GM21367 (cell line): Measurements from ENCODE around the gene AJM1.
"Not testable (repeated sequence)": the region's sequence is repeated elsewhere in the genome, so short reads cannot be mapped to it uniquely, and the experiment has no call there.

Experiments used
- ATAC-seq: cut with Tn5 transposase; IDR thresholded peaks from one replicate; pipeline ENCODE4 v1.9.1; 2021; ENCODE audit not compliant: unreplicated experiment

The AJM1 gene

DNA sequence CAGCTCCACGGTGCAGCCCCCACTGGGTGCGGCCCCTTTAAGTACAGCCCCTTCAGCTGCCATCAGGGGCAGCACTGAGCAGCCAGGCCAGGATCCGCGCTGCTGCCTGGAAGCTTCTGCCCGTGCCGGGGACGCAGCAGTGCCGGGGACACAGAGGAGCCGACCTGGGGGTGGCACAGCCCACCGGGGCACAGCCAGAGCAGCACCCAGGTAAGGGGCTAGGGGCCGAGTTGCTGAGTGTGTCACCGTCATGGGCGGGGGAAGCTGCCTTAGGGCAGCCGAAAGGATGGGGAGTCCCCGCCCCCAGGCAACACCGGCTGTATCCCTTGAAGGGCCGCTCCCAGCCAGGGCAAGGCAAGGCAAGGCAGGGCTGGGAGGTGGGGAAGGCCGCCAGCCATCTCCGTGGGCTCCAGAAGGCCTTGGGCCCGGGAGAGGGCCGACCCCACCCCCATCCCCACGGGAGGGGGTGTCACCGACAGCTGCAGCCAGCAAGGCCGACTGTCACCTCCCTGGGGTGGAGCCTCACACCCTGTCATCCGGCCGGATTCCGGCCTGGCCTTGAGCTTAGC, at the start of gene AJM1:
Gene AJM1, plus strand, starts transcription at position 99 of the 569 bp plus-strand sequence. CDS start 1,937 bp downstream, outside the sequence.
- peak; percentile 55 for ATAC-seq

DNA sequence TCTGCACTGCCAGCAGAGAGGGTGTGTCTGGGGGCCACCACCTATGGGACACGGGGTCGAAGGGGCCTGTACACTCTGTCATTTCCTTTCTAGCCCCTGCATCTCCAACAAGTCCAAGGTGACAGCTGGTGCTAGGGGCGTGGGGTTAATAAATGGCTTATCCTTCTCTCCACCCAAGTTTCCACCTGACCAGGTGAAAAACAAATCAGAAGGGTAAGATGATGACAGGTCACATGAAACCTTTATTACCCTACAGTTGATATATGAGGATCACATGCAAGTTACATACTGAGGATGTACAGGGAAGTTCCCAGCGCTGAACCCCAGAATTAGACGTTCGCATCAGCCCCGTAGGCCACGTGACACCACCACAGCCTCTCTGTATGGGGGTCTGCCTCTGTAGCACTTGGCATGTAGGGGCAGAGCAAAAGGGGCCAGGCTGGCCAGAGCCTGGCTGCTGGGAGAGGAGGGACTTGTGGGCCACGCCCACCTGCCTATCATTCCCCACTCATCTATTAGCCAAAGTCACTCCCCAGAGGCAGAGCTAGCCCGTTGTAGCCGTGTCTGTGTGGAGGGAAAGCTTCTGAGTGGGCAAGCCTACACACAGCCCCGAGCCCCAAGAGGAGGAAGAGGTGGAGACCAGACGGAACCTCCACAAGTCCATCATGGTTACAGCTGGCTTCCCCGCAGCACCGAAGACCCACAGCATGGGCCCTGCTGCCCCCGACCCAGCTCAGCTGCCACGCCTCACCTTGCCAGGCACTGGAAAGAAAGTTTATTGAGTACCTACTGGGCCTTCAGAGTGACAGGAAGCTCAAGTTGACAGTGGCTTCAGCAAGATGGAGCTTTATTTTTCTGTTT, 49.0 kb upstream of the AJM1 start:
- ATAC-seq, result no peak

DNA sequence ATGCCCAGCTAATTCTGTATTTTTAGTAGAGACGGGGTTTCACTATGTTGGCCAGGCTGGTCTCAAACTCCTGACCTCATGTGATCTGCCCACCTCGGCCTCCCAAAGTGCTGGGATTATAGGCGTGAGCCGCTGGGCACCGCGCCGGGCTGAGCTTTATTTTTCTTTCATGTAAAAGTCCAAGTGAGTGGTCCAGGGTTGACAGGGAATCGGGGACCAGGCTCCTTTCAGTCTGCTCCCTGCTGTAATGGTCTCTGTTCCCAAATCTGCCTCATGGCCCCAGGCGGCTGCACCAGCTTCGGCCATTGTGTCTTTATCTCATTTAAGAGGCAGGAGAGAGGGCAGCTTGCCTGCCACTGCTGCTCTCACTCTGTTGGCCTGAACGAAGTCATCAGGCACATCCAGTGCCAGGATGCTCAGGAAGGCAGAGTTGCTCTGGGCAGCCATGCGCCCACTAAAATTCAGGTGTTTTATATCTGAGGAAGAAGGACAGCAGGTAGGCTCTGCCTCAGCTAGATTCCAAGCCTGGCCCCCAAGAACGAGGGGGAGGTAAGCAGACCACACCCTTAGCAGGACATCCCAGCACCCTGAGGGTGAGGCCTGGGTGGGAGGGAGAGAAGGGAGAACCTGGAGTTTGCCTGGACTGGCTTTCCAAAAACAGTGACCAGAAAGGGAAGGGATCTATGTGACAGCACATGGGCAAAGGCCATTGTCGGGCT, 47.8 kb upstream of the AJM1 start:
- no peak for ATAC-seq

DNA sequence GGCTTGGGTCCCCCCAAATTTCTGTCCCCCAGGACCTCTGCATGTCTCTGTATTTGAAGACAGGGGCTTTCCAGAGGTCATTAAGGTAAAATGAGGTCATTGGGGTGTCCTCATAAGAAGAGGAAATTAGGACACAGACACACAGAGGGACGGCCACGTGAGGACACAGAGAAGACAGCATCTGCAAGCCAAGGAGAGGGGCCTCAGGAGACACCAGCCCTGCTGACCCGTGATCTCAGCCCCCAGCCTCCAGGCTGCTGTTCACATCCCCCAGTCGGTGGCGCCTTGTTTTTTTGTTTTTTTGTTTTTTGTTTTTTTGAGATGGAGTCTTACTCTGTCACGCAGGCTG, 47.3 kb upstream of the AJM1 start:
- no peak for ATAC-seq

DNA sequence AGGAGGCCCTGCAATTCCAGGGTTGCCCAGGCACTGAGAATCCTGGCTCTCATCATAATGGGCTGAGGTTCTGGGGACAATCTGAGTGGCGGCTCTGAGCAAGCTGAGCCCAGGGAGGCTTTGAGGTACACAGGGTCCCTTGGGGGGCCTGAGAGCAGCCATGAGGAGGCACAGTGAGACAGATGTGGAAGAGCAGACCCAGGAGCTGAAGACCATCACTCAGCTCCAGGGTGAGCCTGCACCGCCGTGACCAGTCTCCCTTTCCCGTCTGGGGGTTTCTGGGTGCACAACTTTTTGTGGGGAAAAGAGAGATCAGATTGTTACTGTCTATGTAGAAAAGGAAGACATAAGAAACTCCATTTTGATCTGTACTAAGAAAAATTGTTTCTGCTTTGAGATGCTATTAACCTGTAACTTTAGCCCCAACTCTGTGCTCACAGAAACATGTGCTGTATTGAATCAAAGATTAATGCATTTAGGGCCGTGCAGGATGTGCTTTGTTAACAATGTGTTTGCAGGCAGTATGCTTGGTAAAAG, 46.0 kb upstream of the AJM1 start, which contains the start of gene CCDC183:
Gene CCDC183, plus strand, starts transcription at position 101 of the 537 bp plus-strand sequence. Its CDS starts 60 bp downstream, at position 161.
- ATAC-seq, result no peak

DNA sequence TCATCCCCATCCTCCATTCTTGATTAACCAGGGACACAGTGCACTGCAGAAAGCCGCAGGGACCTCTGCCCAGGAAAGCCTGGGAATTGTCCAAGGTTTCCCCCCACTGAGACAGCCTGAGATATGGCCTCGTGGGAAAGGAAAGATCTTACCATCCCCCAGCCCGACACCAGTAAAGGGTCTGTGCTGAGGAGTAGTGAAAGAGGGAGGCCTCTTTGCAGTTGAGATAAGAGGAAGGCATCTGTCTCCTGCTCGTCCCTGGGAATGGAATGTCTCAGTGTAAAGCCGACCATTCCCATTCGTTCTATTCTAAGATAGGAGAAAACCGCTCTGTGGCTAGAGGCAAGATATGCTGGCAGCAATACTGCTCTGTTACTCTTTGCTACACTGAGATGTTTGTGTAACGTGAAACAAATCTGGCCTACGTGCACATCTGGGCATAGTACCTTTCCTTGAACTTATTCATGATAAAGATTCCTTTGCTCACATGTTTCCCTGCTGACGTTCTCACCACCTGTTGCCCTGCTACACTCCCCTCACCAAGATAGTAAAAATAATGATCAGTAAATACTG, 45.4 kb upstream of the AJM1 start:
- ATAC-seq, result not testable (repeated sequence)

DNA sequence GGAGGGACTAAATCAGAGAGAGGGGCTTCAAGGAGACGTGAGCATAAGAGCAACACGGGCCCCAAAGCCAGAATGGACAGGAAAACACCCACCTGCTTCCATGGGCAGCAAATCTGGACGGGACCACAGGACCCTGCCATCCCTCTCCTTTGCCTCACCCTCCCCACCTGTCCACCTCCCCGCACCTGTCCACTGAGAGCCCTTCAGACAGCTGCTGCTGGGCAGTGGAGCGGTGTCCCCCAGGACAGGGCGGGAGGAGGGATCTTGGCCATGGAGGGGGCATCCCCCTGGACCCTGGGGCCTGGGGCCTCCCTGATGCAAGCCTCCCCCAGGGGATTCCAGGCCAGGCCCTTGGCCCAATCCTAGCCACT, 43.6 kb upstream of the AJM1 start:
- ATAC-seq, result no peak

DNA sequence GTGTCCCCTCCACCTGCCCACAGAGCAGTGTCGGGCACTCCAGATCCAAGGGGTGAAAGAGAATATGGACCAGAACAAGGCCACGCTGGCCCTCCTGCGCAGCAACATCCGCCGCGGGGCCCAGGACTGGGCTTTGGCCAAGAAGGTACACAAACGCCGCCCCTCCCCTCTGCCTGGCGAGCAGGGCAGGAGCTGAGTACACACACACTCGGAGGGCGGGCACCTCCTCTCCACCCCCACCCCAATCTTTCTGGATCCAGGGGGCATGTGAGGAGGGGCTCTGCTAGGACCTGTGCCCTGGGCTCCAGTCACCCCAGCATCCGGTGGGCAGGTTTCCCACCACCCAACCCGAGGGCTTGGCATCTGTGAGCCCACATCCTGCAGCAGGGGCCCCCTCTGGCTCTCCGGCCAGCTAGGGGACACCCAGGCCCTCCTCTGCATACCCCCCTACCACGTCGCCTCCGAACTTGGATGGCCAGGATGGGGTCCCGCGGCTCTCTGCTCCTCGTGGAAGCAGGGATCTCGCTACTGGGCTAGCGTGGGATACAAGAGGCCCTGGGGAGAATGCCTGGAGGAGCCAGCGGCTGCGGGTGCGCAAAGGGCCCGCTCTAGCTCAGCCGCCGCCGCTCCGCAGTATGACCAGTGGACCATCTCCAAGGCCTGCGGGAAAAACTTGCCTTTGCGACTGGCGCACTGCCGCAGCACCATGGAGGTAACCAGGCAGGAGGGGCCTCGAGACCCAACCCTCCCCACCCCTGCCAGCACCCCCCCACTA, 43.0 kb upstream of the AJM1 start:
- ATAC-seq, result no peak

DNA sequence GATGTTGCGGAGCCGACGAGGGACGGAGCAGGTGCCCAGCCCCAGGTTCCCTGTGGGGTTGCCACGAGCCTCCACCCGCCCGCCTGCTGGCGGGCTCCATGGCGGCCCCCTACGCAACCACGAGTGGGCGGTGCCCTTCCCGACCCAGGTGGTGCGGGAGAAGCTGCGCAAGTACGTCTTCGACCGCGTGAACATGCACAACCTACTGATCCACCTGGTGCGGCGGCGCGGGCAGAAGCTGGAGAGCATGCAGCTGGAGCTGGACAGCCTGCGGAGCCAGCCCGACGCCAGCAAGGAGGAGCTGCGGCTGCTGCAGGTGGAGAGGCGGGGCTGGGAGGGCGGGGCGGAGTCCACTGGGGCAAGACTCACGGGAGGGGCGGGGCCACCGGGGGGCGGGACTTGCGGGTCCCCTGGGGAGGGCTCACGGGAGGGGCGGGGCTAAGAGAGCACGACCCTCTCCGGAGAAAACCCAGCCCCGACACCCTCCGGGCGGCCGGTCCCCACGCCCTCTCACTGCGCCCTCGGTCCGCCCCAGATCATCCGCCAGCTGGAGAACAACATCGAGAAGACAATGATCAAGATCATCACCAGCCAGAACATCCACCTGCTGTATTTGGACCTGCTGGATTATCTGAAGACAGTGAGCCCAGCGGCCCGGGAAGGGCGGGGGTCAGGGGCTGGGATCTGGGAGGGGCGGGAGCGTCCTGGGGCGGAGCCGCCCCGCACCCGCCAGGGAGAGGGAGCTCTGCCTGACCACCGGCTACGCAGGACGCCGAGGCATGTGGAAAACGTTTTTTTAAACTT, 42.2 kb upstream of the AJM1 start:
- no peak for ATAC-seq

DNA sequence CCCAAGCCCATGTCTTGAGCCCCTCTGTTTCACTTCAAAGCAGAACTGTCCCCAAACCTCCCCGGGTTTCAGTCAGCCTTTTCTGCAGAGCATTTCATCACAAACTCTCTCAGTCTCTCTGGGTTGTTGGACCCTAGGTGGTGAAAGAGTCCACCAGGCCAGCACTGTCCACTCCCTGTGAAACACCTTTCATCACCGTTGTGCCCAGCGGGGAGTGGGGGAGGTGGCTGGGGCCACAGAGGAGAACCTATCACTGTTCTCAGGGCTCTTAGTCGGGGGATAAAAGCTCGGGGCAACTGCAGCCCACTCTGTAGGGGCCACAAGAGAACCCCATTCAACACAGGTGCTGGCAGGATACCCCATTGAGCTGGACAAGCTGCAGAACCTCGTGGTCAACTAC, 40.0 kb upstream of the AJM1 start:
- ATAC-seq, result no peak

DNA sequence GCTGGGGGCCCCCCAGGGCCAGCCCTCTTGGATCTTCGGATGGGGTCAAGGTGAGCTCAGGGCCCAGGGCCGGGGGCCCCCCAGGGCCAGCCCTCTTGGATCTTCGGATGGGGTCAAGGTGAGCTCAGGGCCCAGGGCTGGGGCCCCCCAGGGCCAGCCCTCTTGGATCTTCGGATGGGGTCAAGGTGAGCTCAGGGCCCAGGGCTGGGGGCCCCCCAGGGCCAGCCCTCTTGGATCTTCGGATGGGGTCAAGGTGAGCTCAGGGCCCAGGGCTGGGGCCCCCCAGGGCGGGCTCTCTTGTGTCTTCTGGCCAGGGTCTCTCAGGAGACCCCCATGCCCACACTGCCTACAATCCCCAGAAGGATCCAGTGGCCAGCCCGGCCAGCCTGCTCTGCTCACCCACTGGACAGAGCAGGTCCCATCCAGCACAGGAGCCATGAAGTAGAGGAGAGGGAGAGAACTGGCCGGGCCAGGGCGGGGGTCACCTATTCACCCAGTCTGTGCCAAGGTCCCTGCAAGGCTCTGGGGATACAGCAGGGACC, 39.2 kb upstream of the AJM1 start:
- not testable (repeated sequence) for ATAC-seq

DNA sequence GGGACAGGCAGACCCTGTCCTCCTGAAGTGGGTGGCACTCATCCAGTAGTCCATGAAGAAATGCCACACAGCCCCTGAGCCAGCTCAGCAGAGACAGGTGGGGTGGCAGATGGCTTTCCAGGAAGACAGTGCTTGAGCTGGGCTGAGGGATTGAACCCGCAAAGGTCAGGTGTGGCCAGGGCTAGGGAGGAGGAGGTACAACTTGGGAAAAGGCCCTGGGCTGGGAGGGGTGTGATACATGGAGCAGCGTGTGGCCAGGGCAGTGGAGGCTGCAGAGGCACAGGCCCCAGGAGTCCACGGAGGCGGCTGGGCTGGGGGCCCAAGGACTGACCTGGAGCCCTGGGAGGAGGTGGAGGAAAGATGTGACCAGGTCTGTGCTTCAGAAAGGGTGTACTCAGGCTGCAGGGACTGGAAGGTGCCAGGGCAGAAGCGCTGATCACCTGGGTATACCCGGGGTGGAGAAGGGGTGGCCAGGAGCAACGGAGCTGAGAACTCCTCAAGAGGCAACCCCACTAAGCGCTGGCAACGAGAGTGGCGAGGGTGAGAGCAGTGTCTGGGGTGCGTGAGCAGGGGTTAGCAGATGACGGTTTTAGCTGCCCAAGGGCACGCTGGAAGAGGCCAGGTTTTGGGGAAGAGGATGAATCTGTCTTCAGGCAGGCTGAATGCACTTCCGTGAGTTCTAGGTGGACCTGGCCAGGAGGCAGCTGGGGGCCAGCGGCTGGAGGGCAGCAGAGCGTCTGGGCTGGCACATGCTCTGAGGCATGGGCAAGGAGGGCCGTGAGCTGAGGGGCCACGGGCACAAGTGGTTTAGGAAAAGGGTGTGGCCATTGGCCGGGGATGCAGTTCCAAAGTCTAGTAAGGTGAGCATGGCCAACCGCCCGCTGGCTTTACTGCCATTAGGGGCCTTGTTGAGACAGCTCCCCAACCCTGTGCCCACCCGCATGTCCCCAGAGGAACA, 38.4 kb upstream of the AJM1 start:
- no peak for ATAC-seq

DNA sequence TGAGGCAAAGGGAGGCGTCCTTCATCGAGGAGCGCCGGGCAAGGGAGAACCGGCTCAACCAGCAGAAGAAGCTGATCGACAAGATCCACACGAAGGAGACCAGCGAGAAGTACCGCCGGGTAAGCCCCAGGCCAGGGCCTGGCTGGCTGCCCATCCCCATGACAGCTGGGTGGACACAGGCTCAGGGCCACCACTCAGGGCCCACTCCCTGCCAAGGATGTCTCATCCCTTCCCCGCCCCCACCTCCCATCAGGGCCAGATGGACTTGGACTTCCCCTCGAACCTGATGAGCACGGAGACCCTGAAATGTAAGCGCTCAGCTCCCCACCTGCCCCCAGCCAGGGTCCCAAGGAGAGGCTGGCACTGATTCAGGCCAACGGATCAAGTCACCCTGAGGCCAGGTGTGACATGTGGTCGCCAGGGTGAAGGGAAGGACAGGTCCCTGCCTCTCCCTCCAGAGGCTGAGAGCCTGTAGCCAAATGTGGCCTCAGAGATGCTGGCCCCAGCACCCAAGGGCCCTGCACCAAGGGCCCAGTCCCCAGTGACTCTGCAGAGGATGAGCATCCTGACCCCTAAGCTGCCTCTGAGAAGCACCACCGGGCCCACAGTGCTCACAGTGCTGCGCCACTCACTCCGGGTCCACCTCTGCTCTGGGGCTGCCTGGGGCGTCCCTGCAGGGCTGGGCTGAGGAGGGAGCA, 37.6 kb upstream of the AJM1 start:
- no peak for ATAC-seq

DNA sequence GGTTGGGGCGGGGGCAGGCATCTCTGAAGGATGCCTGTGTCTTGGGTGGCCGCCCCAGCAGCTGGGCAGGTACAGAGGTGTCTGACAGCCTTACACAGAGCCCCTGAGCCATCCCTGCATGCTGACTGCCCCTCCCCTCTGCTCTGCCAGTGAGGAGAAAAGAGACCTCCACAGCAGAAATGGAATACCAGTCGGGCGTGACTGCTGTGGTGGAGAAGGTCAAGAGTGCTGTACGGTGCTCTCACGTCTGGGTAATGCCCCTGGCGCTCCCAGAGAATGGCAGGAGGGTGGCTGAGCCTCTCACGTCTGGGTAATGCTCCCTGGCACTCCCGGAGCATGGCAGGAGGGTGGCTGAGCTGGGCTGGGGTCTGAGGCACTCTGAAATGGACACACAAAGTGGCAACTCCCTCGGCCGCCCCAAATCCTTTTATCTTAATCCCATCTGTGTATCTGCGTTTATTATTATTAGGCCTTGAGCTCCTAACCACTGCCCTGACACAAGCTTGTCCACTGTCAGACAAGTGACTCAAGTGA, 37.0 kb upstream of the AJM1 start:
- no peak for ATAC-seq

DNA sequence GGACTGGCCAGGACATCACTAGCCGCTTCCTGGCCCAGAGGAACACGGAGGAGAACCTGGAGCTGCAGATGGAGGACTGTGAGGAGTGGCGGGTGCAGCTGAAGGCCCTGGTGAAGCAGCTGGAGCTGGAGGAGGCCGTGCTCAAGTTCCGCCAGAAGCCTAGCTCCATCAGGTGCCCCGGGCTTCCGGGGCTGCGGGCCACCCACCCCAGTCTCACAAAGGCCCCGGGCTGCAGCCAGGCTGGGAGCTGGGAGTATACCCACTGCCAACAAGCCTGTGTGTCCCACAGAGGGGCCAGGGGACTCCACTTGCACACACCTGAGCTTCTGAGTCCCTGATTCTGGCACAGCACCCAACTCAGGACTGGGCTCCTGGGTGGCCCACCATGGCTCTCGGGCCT, 36.2 kb upstream of the AJM1 start:
- ATAC-seq, result no peak

DNA sequence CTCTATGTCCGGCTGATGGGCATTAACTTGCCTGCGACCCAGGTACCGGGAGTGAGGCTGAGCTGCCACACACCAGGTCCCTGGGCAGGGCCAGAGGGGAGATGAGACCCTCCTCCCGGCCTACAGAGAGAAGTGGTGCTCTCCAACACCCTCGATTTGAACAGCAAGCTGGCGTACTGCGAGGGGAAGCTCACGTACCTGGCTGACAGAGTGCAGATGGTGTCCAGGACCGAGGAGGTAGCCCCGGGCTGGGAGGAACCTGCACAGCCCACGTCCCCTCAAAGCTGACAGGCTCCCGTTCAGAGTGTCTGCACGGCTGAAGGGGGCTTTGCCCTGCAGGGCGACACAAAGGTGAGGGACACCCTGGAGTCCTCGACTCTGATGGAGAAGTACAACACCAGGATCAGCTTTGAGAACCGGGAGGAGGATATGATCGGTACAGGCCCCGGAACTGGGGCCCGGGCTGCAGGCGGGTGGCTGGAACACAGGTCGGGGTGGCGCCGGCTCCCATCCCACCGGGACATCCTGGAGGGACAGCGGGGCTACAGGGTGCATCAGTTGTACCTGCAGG, 35.6 kb upstream of the AJM1 start:
- ATAC-seq, result no peak
